Smooth muscle cell (in vitro differentiated cells): ENCODE data around the gene PRICKLE1. TPM values are rescaled to one million over a fixed set of nuclear protein-coding genes. Genes with fewer than 3 reads are reported as not detected.

Experiments
- DNase-seq: peaks from one replicate; lab custom pipeline; 2025; ENCODE audit not compliant: unreplicated experiment; lab: John Stamatoyannopoulos, UW
- H2AFZ ChIP-seq: fragments of 200-600 bp; sonication (generic); 2 replicates; pipeline ENCODE4 v1.6.0; 2016; ENCODE audit warnings: antibody characterized with exemption, low read depth, mild to moderate bottlenecking
- H3F3A ChIP-seq: fragments of 200-600 bp; sonication (generic); 2 replicates; pipeline ENCODE4 v1.6.0; 2017; ENCODE audit warnings: antibody characterized with exemption, low read depth
- H3K27ac ChIP-seq: fragments of 200-600 bp; sonication (generic); 2 replicates; pipeline ENCODE4 v1.5.1; 2016; ENCODE audit warnings: low read depth, mild to moderate bottlenecking
- H3K27me3 ChIP-seq: fragments of 200-600 bp; sonication (generic); 2 replicates; pipeline ENCODE4 v1.6.1; 2016; ENCODE audit warnings: low read depth, mild to moderate bottlenecking
- H3K36me3 ChIP-seq: fragments of 200-600 bp; sonication (generic); 2 replicates; pipeline ENCODE4 v1.5.1; 2016; ENCODE audit warnings: low read depth
- H3K4me1 ChIP-seq: fragments of 200-600 bp; sonication (generic); 2 replicates; pipeline ENCODE4 v1.5.1; 2016; ENCODE audit warnings: low read depth
- H3K4me2 ChIP-seq: fragments of 200-600 bp; sonication (generic); 2 replicates; pipeline ENCODE4 v1.6.0; 2016; ENCODE audit warnings: mild to moderate bottlenecking
- H3K4me3 ChIP-seq: fragments of 200-600 bp; sonication (generic); 2 replicates; pipeline ENCODE4 v1.5.1; 2016; ENCODE audit warnings: mild to moderate bottlenecking
- H3K79me2 ChIP-seq: fragments of 200-600 bp; sonication (generic); 2 replicates; pipeline ENCODE4 v1.6.0; 2016; ENCODE audit warnings: low read depth, mild to moderate bottlenecking
- H3K9ac ChIP-seq: fragments of 200-600 bp; sonication (generic); 2 replicates; pipeline ENCODE4 v1.6.0; 2016; ENCODE audit warnings: low read depth
- H3K9me3 ChIP-seq: fragments of 200-600 bp; sonication (generic); replicated peaks from 2 replicates; pipeline ENCODE4 v1.5.1; 2016; ENCODE audit warnings: low read depth
- H4K20me1 ChIP-seq: fragments of 200-600 bp; sonication (generic); 2 replicates; pipeline ENCODE4 v1.6.0; 2016; ENCODE audit warnings: low read depth
- CTCF ChIP-seq: fragments of 200-600 bp; sonication (generic); IDR thresholded peaks from 2 replicates; pipeline ENCODE4 v1.5.1; 2017; ENCODE audit warnings: borderline replicate concordance, mild to moderate bottlenecking, antibody characterized with exemption; ENCODE audit not compliant: insufficient read depth, poor library complexity, severe bottlenecking
- WGBS: methylation state at CpG from one replicate; pipeline ENCODE4 v1.1.7; 2016; ENCODE audit warnings: low lambda C conversion rate; 5-methylcytosine and 5-hydroxymethylcytosine counted together
- polyA plus RNA-seq: library from polyadenylated mRNA; unstranded; fragments of >200 nt; fragmentation: Nextera tagmentation; extraction: Ambion mirVana; gene quantifications from 2 replicates; pipeline ENCODE4 v1.2.1, GENCODE V29; 2016
- total RNA-seq: library from RNA; depleted of rRNA; stranded (reverse); fragments of >200 nt; gene quantifications from 2 replicates; pipeline ENCODE4 v1.2.3, GENCODE V29; 2014

The PRICKLE1 gene
- total and polyA plus RNA-seq, 2 experiments from 2014 or later = 45.7 to 55.4 TPM

- H3K27me3 ChIP-seq = no peaks in the 10 kb centered on the region
- H3K9ac ChIP-seq = no peak overlapping the region
- no peak overlapping the region for H2AFZ ChIP-seq
- no peak for DNase-seq
- H3K36me3 ChIP-seq = no peaks in the 10 kb centered on the region
- no peaks in the 10 kb centered on the region for H3K4me1 ChIP-seq
- H3K4me2 ChIP-seq = no peak overlapping the region
- H3K9me3 ChIP-seq = no peaks in the 10 kb centered on the region
- peak overlapping the region; percentile 14 for H3K27ac ChIP-seq
- peaks cover 39% of the 10 kb centered on the region for H3F3A ChIP-seq
- H4K20me1 ChIP-seq = peaks cover 100% of the 10 kb centered on the region
- WGBS = 78% methylated on average over 6 of the region's 6 CpGs
- H3K4me3 ChIP-seq = no peak overlapping the region
- TF ChIP-seq CTCF = no peak
- peaks cover 100% of the 10 kb centered on the region for H3K79me2 ChIP-seq
These were observed 86.9 kb downstream of the PRICKLE1 start for GRCh38 chr12:42502682-42503081.

GRCh38 chr12:42498549-42499247 is 90.8 kb downstream of the PRICKLE1 start:
- Histone ChIP-seq H3K9ac (no peak overlapping the region), H3K79me2 (peaks cover 98% of the 10 kb centered on the region), H3F3A (peaks cover 32% of the 10 kb centered on the region), H2AFZ (no peak overlapping the region), H3K27ac (peak overlapping the region; percentile 35), H3K4me1 (no peaks in the 10 kb centered on the region), H3K36me3 (no peaks in the 10 kb centered on the region), H3K4me3 (no peak overlapping the region), H3K9me3 (no peaks in the 10 kb centered on the region), H3K27me3 (no peaks in the 10 kb centered on the region), H4K20me1 (peaks cover 100% of the 10 kb centered on the region), H3K4me2 (no peak overlapping the region)
- 79% methylated on average over 3 of the region's 3 CpGs for WGBS
- DNase-seq = no peak
- no peak for TF ChIP-seq CTCF

GRCh38 chr12:42496886-42497285 is 92.7 kb downstream of the PRICKLE1 start:
- DNase-seq = no peak
- H4K20me1 ChIP-seq = peaks cover 100% of the 10 kb centered on the region
- TF ChIP-seq CTCF = no peak

GRCh38 chr12:42495244-42495643 is 94.3 kb downstream of the PRICKLE1 start:
- Histone ChIP-seq H3F3A (peaks cover 12% of the 10 kb centered on the region), H3K79me2 (peaks cover 98% of the 10 kb centered on the region), H3K27me3 (no peaks in the 10 kb centered on the region), H3K4me2 (no peak overlapping the region), H3K36me3 (no peaks in the 10 kb centered on the region), H3K27ac (no peak overlapping the region), H3K9ac (no peak overlapping the region), H4K20me1 (peaks cover 98% of the 10 kb centered on the region), H3K9me3 (no peaks in the 10 kb centered on the region), H3K4me1 (no peaks in the 10 kb centered on the region), H2AFZ (no peak overlapping the region), H3K4me3 (no peak overlapping the region)
- TF ChIP-seq CTCF = no peak
- 98% methylated on average over 4 of the region's 4 CpGs for WGBS
- no peak for DNase-seq

More at GRCh38 chr12:42496886-42497285, 92.7 kb downstream of the PRICKLE1 start:
- peaks cover 98% of the 10 kb centered on the region for H3K79me2 ChIP-seq
- 94% methylated on average over 4 of the region's 4 CpGs for WGBS
- H3K27me3 ChIP-seq = no peaks in the 10 kb centered on the region
- no peaks in the 10 kb centered on the region for H3K9me3 ChIP-seq
- peaks cover 22% of the 10 kb centered on the region for H3F3A ChIP-seq
- no peak overlapping the region for H3K27ac ChIP-seq
- no peaks in the 10 kb centered on the region for H3K36me3 ChIP-seq
- no peak overlapping the region for H3K9ac ChIP-seq
- H3K4me3 ChIP-seq = no peak overlapping the region
- H3K4me1 ChIP-seq = no peaks in the 10 kb centered on the region
- H2AFZ ChIP-seq = no peak overlapping the region
- no peak overlapping the region for H3K4me2 ChIP-seq
